Muscle of leg (tissue), 11 donors: Measurements from ENCODE around the gene SNX25. TPM values are rescaled to one million over a fixed set of nuclear protein-coding genes. Genes with fewer than 3 reads are reported as not detected.

Experiments
- DNase-seq: peaks from one replicate; pipeline ENCODE4 v3.0.0; 2013
- H3K27ac ChIP-seq: one replicate; pipeline ENCODE4 v1.5.1; 2013; ENCODE audit warnings: mild to moderate bottlenecking, low read length, control low read depth
- H3K27me3 ChIP-seq: one replicate; pipeline ENCODE4 v1.6.1; 2013; ENCODE audit warnings: low read length; ENCODE audit not compliant: control insufficient read depth, insufficient read depth
- H3K36me3 ChIP-seq: one replicate; pipeline ENCODE4 v1.6.1; 2013; ENCODE audit warnings: low read length; ENCODE audit not compliant: control insufficient read depth, insufficient read depth
- H3K4me1 ChIP-seq: one replicate; pipeline ENCODE4 v1.6.1; 2013; ENCODE audit warnings: low read length; ENCODE audit not compliant: control insufficient read depth, insufficient read depth
- H3K4me3 ChIP-seq: one replicate; pipeline ENCODE4 v1.5.1; 2013; ENCODE audit warnings: low read length, control low read depth
- H3K9me3 ChIP-seq: replicated peaks from 2 replicates; pipeline ENCODE4 v1.6.1; 2013; ENCODE audit warnings: low read depth, low read length; ENCODE audit not compliant: control insufficient read depth
- WGBS: methylation state at CpG from one replicate; pipeline ENCODE4 v1.1.5; 2013; ENCODE audit warnings: missing lambda C conversion rate; ENCODE audit not compliant: insufficient coverage; 5-methylcytosine and 5-hydroxymethylcytosine counted together
- polyA plus RNA-seq, 8 donors: library from polyadenylated mRNA; unstranded; fragments of 120-200 nt; gene quantifications; one replicate each; pipeline versions ENCODE4 v1.2.1 to v1.2.3, GENCODE V29; 2013; ENCODE audit warnings: inconsistent platforms in 1 of 8, low replicate concordance in 1 of 8; ENCODE audit not compliant: insufficient read length in 8 of 8, insufficient read depth in 1 of 8
- total RNA-seq: library from RNA; stranded (reverse); fragments of 120-200 nt; gene quantifications from one replicate; pipeline ENCODE4 v1.2.4, GENCODE V29; 2013

Gene SNX25
- total and polyA plus RNA-seq, 9 donors = 7.0 to 14.6 (median 8.2) TPM

DNA sequence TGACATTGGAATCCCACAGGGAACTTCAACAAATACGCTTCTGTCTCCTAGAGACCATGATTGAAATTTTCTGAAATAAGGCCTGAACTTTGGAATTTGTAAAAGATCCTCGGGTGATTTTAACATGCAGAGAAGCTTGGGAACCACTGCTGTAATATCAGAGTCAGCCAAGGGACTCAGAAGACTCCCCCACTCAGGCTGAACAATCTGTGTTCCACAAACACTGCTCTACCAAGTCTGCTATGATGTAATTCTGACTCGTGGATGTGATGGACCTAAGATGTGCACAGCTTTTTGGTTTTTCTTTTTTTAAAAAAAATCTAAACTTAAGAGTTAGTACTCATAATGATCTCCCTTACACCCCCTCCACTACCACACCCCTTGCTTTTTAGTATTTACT is 160.3 kb downstream of the SNX25 start:
- H3K4me1 ChIP-seq = no peaks in the 10 kb centered on the region
- no peak for DNase-seq
- WGBS = no CpG with 5 or more reads among the region's 3 CpGs
- H3K27ac ChIP-seq = no peak overlapping the region
- H3K27me3 ChIP-seq = no peaks in the 10 kb centered on the region
- no peak overlapping the region for H3K4me3 ChIP-seq
- H3K9me3 ChIP-seq = no peaks in the 10 kb centered on the region
- H3K36me3 ChIP-seq = peaks cover 2% of the 10 kb centered on the region

DNA sequence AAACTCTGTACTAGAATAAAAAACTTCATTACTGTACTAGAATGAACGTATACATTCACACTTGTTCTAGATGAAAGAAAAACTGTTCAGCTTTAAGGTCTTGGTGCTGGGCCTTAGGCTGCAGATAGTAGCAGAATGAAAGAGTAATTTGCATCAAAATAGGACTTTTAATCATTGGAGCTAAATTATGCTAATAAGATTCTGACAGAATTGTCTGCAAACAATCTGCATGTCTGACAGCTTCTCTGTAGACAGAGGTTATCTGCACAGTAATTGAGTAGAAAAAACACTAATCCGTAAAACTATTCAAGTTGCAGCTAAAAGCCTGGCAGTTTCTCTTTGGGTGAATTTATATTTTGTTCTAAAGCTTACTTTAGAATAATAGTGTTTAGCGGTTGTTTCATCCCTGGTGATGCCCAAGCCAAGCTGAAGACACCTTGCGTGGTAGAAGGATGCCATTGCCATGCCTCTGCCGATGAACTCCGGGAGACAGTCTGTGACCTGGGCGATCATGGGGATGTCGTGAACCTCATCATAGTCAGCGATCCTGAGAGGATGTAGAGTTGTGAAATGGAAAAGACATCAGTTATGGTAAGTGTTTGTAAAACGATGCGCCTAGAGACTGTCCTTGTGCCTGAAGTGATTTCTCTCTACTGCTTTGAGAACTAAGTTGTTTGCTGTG is 161.0 kb downstream of the SNX25 start:
- 85% methylated on average over 8 of the region's 11 CpGs for WGBS
- H3K27ac ChIP-seq = no peak overlapping the region
- H3K27me3 ChIP-seq = no peaks in the 10 kb centered on the region

GRCh38 chr4:185371702-185372101 is 162.3 kb downstream of the SNX25 start:
- H3K36me3 ChIP-seq = peaks cover 2% of the 10 kb centered on the region
- no peaks in the 10 kb centered on the region for H3K4me1 ChIP-seq
- no peaks in the 10 kb centered on the region for H3K9me3 ChIP-seq
- no peak overlapping the region for H3K27ac ChIP-seq
- no CpG with 5 or more reads among the region's 11 CpGs for whole genome bisulfite sequencing
- H3K27me3 ChIP-seq = no peaks in the 10 kb centered on the region
- no peak for DNase-seq
- no peak overlapping the region for H3K4me3 ChIP-seq

More for the DNA sequence above, 161.0 kb downstream of the SNX25 start:
- no peak for DNase-seq
- peaks cover 2% of the 10 kb centered on the region for H3K36me3 ChIP-seq
- no peaks in the 10 kb centered on the region for H3K4me1 ChIP-seq
- H3K4me3 ChIP-seq = no peak overlapping the region
- H3K9me3 ChIP-seq = no peaks in the 10 kb centered on the region

GRCh38 chr4:185374027-185374426 is 164.6 kb downstream of the SNX25 start:
- 100% methylated on average over 3 of the region's 7 CpGs for WGBS
- DNase-seq = no peak
- H3K4me1 ChIP-seq = no peaks in the 10 kb centered on the region
- no peak overlapping the region for H3K27ac ChIP-seq
- H3K4me3 ChIP-seq = no peak overlapping the region
- no peaks in the 10 kb centered on the region for H3K9me3 ChIP-seq
- H3K27me3 ChIP-seq = no peaks in the 10 kb centered on the region
- peaks cover 3% of the 10 kb centered on the region for H3K36me3 ChIP-seq

GRCh38 chr4:185374573-185374972 is 165.2 kb downstream of the SNX25 start:
- H3K9me3 ChIP-seq = no peaks in the 10 kb centered on the region
- no peak overlapping the region for H3K27ac ChIP-seq
- H3K4me3 ChIP-seq = no peak overlapping the region
- H3K4me1 ChIP-seq = no peaks in the 10 kb centered on the region
- no peak for DNase-seq
- WGBS = 80% methylated on average over 1 of the region's 6 CpGs
- H3K36me3 ChIP-seq = peaks cover 3% of the 10 kb centered on the region
- H3K27me3 ChIP-seq = no peaks in the 10 kb centered on the region

GRCh38 chr4:185378264-185378663 is 168.9 kb downstream of the SNX25 start:
- H3K36me3 ChIP-seq = peaks cover 2% of the 10 kb centered on the region
- no peaks in the 10 kb centered on the region for H3K27me3 ChIP-seq
- no peaks in the 10 kb centered on the region for H3K4me1 ChIP-seq
- peaks cover 4% of the 10 kb centered on the region for H3K9me3 ChIP-seq
- 93% methylated on average over 4 of the region's 6 CpGs for WGBS
- H3K27ac ChIP-seq = no peak overlapping the region
- DNase-seq = no peak
- no peak overlapping the region for H3K4me3 ChIP-seq

DNA sequence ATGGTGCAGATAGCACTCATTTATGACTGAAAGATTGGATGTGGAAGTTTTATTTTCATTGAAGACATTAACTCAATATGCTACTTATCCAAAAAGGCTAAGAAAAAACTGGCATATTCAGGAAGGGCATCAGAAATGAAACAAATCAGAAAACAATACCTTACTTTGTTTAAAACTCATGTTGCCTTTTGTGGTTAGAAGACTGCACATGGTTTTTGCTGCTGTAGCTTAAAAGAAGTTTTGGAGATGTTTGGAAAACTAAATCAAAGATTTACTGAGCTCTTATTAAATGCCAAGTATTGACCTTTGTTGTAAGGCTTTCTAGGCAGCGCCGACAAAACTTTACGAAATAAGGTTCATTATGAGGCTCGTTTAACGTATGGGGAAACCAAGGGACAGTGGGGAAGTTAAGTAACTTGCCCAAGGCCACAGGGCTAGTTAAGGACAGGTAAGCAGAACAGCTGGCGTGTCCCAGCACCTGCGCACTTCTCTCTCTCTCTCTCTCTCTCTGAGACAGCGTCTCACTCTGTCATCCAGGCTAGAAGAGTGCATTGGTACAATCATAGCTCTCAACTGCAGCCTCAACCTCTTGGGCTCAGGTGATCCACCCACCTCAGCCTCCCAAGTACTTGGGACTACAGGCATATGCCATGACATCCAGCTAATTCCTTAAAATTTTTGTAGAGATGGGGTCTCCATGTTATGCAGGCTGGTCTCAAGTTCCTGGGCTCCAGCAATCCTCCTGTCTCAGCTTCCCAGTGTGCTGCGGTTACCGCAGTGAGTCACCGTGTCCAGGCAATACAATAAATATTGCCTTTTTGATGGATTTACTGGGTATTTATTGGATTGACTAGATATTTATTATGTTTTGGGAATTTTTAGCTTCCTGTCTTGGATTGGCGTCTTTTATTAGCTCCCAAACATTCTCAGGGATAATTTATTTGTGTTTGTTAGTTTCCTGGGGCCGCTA is 170.2 kb downstream of the SNX25 start:
- Histone ChIP-seq H3K9me3 (peaks cover 4% of the 10 kb centered on the region), H3K4me1 (no peaks in the 10 kb centered on the region), H3K27ac (no peak overlapping the region), H3K27me3 (no peaks in the 10 kb centered on the region), H3K36me3 (peaks cover 2% of the 10 kb centered on the region), H3K4me3 (no peak overlapping the region)
- no peak for DNase-seq
- 91% methylated on average over 5 of the region's 13 CpGs for WGBS

DNA sequence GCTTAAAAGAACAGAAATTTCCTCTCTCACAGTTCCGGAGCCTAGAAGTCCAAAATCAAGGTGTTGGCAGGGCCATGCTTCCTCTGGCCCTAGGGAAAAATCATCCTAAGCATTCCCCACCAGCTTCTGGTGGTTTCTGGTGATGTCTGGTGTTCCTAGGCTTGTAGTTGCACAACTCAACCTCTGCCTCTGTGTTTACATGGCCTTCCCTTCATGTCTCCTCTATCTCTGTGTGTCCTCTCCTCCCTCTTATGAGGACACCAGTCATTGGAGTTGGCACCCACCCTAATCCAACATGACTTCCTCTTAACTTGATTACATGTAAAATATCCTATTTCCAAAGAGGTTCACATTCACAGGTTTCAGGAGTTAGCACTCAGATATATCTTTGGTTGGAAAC is 170.9 kb downstream of the SNX25 start:
- peaks cover 3% of the 10 kb centered on the region for H3K4me1 ChIP-seq
- H3K27ac ChIP-seq = no peak overlapping the region
- H3K4me3 ChIP-seq = no peak overlapping the region
- DNase-seq = no peak
- no peaks in the 10 kb centered on the region for H3K27me3 ChIP-seq
- WGBS = no CpG with 5 or more reads among the region's 1 CpG
- peaks cover 2% of the 10 kb centered on the region for H3K36me3 ChIP-seq
- peaks cover 4% of the 10 kb centered on the region for H3K9me3 ChIP-seq

DNA sequence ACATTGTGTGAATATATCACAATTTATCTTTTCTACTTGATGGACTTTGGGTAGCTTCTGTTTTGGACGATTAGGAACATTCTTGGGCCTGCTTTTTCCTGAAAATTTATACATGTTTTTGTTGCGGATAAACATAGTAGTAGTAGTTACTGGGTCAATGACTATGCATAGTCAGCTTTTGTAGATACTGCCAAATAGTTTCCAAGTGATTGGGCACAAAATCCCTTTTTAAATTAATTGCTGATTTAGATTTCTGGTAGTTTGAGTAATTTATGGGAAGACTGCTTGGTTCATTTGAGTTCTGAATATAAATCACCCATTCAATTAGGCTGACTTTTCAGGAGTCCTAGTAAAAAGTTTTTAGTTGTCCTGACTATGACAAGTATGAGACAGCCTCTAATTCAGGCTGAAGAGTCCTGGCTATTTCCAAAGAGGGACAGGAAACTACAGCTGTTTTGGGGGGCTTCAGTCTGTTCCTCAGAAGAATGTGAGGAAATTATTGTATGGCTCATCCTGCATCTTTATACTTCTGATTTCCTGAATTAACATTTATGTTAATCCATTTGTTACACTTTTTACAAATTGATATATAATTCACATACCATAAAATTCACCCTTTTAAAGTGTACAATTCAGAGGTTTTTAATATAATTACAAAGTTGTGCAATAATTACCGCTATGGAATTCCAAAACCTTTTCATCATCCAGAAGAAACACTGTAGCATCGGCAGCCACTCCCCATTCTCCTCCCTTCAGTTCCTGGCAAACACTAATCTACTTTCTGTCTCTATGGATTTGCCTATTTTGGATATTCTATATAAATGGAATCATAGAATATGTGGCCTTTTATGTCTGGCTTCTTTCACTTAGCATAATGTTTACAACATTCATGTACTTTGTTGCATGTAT is 172.1 kb downstream of the SNX25 start:
- WGBS = no CpG with 5 or more reads among the region's 4 CpGs
- Histone ChIP-seq H3K4me3 (no peak overlapping the region), H3K36me3 (peaks cover 2% of the 10 kb centered on the region), H3K4me1 (peaks cover 5% of the 10 kb centered on the region), H3K27me3 (no peaks in the 10 kb centered on the region), H3K27ac (no peak overlapping the region), H3K9me3 (peaks cover 4% of the 10 kb centered on the region)
- DNase-seq = no peak

DNA sequence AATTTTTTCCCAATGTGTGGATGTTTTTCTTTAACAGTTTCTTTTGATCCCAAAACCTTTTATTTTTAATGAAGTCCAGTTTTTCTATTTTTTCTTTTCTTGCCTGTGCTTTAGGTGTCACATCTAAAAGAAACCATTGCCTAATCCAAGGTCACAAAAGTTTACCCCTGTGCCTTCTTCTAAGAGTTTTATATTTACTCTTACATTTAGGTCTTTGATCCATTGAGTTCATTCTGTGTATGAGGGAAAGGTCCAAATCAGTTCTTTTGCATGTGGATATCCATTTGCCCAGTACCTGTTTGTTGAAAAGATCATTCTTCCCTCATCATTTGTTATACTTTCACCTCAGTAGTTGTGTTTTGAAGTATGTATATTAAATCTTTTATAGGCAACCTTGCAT is 173.4 kb downstream of the SNX25 start:
- DNase-seq = no peak
- Histone ChIP-seq H3K9me3 (peaks cover 4% of the 10 kb centered on the region), H3K27ac (no peak overlapping the region), H3K4me1 (peaks cover 5% of the 10 kb centered on the region), H3K27me3 (no peaks in the 10 kb centered on the region), H3K4me3 (no peak overlapping the region), H3K36me3 (peaks cover 2% of the 10 kb centered on the region)
